NOMO-1 (cell line): ENCODE measurements around the gene ERCC6.

ENCODE experiments used
- DNase-seq, 2 experiments: peaks; one replicate each; lab custom pipeline; 2025; ENCODE audit not compliant: unreplicated experiment in 2 of 2; lab: John Stamatoyannopoulos, UW

The ERCC6 gene

GRCh38 chr10:49538381-49539319 lies at the start of gene ERCC6:
ERCC6 (minus strand) TSS chr10:49539121.
- DNase-seq: peak; percentile 94 to 95

GRCh38 chr10:49587981-49588380 lies 49.1 kb upstream of the ERCC6 start:
- DNase-seq: no peak

DNA sequence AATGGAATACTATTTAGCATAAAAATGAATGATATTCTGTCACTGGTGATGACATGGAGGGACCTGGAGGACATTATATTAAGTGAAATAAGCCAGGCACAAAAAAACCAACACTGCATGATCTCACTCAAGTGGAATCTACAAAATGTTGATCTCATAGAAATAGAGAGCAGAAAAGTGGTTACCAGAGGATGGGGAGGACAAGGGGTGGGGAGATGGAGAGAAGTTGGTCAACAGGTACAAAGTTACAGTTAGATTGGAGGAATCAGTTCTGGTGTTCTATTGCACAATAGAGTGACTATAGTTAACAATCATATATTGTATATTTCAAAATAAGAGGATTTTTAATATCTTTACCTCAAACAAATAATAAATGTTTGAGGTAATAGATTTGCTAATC lies 46.5 kb upstream of the ERCC6 start:
- DNase-seq: no peak

GRCh38 chr10:49579621-49580020 lies 40.7 kb upstream of the ERCC6 start:
- DNase-seq: no peak

DNA sequence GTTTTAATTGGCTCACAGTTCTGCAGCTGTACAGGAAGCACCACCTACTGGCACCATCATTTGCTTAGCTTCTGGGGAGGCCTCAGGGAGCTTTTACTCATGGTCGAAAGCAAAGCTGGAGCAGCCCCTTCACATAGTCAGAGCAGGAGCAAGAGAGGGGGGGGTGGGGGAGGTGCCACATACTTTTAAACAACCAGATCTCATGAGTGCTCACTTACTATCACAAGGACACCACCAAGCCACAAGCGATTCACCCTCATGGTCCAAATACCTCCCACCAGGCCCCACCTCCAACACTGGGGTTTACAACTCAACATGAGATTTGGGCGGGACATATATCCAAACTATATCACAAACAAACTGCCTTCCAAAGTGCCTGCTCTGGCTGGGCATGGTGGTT lies 39.5 kb upstream of the ERCC6 start:
- DNase-seq: no peak

- DNase-seq: no peak
Measured at GRCh38 chr10:49577182-49577925, 38.4 kb upstream of the ERCC6 start.

DNA sequence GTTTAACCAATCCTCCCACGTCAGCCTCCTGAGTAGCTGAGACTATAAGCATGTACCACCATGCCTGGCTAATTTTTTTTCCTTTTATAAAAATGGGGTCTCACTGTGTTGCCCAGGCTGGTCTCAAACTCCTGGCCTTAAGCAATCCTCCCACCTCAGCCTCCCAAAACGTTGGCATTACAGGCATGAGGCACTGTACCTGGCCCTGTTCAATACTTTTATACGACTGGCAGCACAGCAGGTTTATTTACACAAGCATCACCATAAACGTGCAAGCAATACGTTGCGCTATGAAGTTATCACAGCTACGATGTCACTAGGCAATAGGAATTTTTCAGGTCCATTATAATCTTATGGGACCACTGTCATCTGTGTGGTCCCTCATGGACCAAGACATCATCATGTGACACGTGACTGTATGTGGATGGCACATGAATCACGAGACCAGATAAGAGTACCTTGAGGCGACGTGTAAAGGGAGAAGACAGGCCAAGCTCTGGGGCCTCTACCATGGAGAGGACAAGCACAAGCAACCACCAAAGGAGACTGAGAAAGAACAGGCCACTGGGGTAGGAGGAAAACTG lies 36.7 kb upstream of the ERCC6 start:
- DNase-seq: no peak

DNA sequence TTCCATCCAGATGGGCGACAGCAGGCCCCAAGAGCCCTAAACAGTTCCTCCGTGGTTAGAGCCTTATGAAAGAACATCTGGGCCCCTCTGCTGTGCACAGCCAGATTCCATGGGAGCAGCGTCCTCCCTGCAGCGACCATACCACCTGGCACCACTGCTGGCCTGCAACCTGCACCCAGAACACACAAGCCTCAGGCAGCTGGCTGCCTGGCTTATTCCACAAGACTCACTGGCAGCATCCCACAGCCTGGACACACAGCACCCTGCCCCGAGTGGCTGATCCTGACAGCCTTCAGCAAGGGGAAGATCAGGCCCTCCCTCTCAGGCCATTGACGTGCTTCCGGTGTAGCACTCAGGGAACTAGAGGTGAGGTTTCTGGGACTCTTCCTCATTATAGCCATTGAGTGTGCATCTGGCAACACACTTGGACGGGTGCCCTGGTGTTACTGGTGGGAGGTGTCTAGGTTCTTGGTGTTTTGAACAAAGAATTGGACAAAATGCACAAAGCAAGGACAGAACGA lies 33.7 kb upstream of the ERCC6 start:
- no peak for DNase-seq

DNA sequence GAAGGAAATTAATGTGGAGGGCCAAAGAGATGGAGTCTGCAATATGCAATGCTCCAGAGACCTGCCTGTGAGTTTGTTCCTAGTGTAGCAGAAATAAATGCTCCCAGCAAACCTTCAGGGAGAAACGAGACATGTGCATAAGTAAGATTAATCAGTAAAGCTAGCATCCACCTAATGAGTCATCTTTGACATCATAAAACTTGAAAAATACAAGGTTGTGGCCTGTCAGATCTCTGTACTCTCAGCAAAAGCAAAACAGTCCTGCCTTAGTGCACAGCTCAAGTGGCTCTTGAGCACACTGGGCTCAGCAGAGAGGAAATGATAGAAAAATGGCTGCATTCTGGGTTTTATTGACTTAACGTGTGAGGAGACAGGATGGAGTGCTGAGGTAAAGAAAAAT lies 32.5 kb upstream of the ERCC6 start:
- DNase-seq: no peak

GRCh38 chr10:49569031-49569631 lies 30.2 kb upstream of the ERCC6 start:
- no peak for DNase-seq

DNA sequence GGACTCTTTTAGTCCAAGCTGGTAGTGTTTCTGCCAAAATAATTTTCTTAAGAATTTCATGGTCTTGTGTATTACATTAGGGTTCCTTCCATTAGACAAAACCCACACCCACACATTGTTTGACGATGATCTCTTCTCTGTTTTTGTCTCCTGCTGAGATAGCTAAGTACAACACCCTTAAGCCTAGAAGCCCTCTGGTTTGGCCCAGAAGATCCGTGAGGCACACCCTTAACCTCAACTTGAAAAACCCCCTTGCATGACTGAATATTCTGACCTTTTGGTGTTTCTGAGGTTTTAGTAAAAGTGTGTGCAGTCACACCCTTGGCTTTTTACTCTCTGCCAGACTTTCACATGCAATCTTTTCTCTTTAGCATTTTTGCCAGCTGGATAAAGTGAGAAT lies 29.3 kb upstream of the ERCC6 start:
- DNase-seq: no peak

- peak; percentile 5 to 22 for DNase-seq
Measured at GRCh38 chr10:49567810-49568209, 28.9 kb upstream of the ERCC6 start.

DNA sequence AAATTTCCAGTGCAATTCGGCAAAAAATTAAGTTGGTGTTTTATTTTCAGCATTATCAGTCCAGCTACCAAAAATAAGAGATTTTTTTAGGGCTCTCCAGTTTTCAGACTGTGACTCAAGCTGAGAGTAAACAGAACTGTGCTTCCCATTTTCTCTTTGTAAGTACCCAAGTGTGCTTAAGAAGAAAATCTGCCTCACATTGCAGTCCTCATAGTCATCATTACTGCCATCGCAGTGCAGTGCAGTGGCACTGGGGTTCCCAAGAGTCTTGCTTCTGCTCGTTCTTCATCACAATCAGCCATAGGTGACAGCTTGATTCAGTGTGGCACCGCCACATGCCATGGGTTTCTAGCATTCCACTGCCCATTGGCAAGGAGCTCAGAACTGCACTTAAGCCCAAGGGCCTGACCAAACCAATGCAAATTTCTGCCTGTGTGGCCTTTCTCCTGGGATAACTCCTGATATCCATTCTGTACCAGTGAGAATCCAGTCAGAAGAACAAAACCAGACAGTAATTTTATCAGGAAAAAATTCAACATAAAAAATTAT lies 25.6 kb upstream of the ERCC6 start:
- DNase-seq: no peak

DNA sequence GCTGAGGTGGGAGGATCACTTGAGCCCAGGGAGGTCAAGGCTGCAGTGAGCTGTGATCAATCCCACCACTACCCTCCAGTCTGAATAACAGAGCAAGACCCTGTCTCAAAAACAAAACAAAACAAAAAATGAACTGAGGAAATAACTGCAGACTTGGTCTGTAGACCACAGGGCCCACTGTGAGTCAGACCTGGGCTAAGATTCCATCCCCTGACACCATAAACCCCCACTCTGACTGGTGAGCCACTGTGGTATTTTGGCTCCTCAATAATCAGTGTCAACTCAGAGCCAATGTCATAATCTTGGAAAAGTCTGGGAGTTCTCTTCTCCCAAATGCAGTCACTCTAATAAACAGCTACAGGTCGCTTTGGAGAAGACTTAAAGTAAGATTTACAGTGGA lies 24.0 kb upstream of the ERCC6 start:
- DNase-seq: no peak

GRCh38 chr10:49560526-49560925 lies 21.6 kb upstream of the ERCC6 start:
- DNase-seq: no peak

GRCh38 chr10:49559476-49559875 lies 20.6 kb upstream of the ERCC6 start:
- no peak for DNase-seq

DNA sequence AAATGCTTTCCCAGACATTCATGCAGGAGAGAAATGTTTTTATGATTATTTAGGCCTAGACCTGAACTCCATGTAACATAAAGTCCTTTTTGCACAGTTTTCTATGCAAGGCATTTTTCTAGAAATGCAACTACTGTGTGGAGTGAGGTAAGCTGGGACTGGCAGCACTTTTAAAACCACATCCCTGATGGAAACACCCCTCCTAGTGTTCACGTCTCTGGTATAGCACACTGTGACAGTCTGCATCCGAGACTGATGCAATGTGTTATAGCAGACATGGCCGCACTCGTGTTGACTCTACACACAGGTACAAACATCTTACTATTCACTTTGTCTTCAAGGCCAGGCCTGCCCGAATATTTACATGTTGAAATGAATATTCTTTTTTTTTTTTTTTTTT lies 19.3 kb upstream of the ERCC6 start:
- DNase-seq: no peak

GRCh38 chr10:49557681-49558080 lies 18.8 kb upstream of the ERCC6 start:
- no peak for DNase-seq

- DNase-seq: no peak
Measured at GRCh38 chr10:49556723-49557122, 17.8 kb upstream of the ERCC6 start.

DNA sequence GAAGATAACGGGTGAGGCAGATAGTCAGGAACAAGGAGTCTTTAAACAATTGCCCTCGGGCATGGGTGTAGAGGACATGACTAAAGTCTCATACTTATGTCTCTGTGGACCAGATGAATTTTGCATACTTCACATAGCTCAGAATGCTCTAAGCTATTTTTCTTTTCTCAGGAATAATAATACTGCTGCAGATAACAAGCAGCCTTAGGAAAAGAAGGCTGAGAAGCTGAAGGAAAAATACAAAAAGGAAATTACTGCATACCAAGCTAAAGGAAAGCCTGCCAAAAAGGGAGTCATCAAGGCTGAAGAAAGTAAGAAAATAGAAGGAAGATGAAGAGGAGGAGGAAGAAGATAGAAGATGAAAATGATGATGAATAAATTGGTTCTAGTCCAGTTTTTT lies 13.4 kb upstream of the ERCC6 start:
- DNase-seq: no peak

GRCh38 chr10:49550563-49550962 lies 11.6 kb upstream of the ERCC6 start:
- DNase-seq: no peak
